ENCODE measurements around the gene COA8.
"Not testable (repeated sequence)": the region's sequence is repeated elsewhere in the genome, so short reads cannot be mapped to it uniquely, and the experiment has no call there.

Gene COA8

GRCh38 chr14:103562429-103563225 lies at the start of gene COA8, which contains the start of gene BAG5:
Gene COA8, plus strand, starts transcription at chr14:103562960. Its CDS starts 42 bp downstream, at chr14:103563002.
Gene BAG5, minus strand, starts transcription at chr14:103562657. Its CDS starts 1,493 bp downstream, at chr14:103561164.
- peak; percentile 85 for DNase-seq

GRCh38 chr14:103514596-103515421 lies 48.0 kb upstream of the COA8 start:
- no peak for DNase-seq

- DNase-seq: no peak
These were observed 46.2 kb upstream of the COA8 start for GRCh38 chr14:103516426-103517173.

GRCh38 chr14:103517174-103517566 lies 45.6 kb upstream of the COA8 start:
- DNase-seq: no peak

GRCh38 chr14:103517721-103518421 lies 44.9 kb upstream of the COA8 start:
- no peak for DNase-seq

- peak; percentile 60 for DNase-seq
These were observed 44.2 kb upstream of the COA8 start for GRCh38 chr14:103518422-103519042.

GRCh38 chr14:103519043-103519836 lies 43.5 kb upstream of the COA8 start:
- DNase-seq: no peak

GRCh38 chr14:103519837-103520212 lies 42.9 kb upstream of the COA8 start:
- no peak for DNase-seq

GRCh38 chr14:103520269-103520656 lies 42.5 kb upstream of the COA8 start:
- no peak for DNase-seq

- DNase-seq: peak; percentile 81
These were observed 41.9 kb upstream of the COA8 start for GRCh38 chr14:103520657-103521437.

GRCh38 chr14:103521438-103521950 lies 41.3 kb upstream of the COA8 start:
- DNase-seq: peak; percentile 32

- no peak for DNase-seq
These were observed 40.7 kb upstream of the COA8 start for GRCh38 chr14:103521951-103522563.

- peak; percentile 36 for DNase-seq
These were observed 39.8 kb upstream of the COA8 start, which contains the start of gene CKB for GRCh38 chr14:103522649-103523574. Gene CKB, minus strand, starts transcription at chr14:103522830. Its CDS starts 337 bp downstream, at chr14:103522493.

- no peak for DNase-seq
These were observed 39.2 kb upstream of the COA8 start for GRCh38 chr14:103523575-103523954.

GRCh38 chr14:103524002-103524935 lies 38.5 kb upstream of the COA8 start:
- no peak for DNase-seq

- not testable (repeated sequence) for DNase-seq
These were observed 37.1 kb upstream of the COA8 start for GRCh38 chr14:103525430-103526246.
